ENCODE data around the gene CACNB1.

Gene CACNB1

GRCh38 chr17:39146273-39146672 lies 51.2 kb downstream of the CACNB1 start:
- Histone ChIP-seq H4K20me1 (ENCODE audit: insufficient read depth, low read length) (no peaks in the 10 kb centered on the region), H3K27ac (ENCODE audit: low read length) (no peak overlapping the region), H3K36me3 (replicated peaks; ENCODE audit: insufficient read depth, low read length) (no peaks in the 10 kb centered on the region), H3K79me2 (ENCODE audit: low read length) (no peaks in the 10 kb centered on the region), H2AFZ (ENCODE audit: low read length) (no peak overlapping the region), H3K4me1 (ENCODE audit: low read length) (no peaks in the 10 kb centered on the region), H3K9ac (ENCODE audit: low read length) (no peak overlapping the region), H3K4me2 (ENCODE audit: low read depth, low read length) (no peak overlapping the region), H3K9me3 (replicated peaks; ENCODE audit: insufficient read depth, low read length) (no peaks in the 10 kb centered on the region), H3F3A (ENCODE audit: insufficient read depth, low read length) (no peaks in the 10 kb centered on the region), H3K4me3 (ENCODE audit: low read length) (no peak overlapping the region), H3K9me2 (replicated peaks; ENCODE audit: insufficient read depth, low read length) (no peaks in the 10 kb centered on the region), H3K27me3 (replicated peaks; ENCODE audit: insufficient read depth, low read length) (peaks cover 22% of the 10 kb centered on the region)
- TF ChIP-seq EZH2 (optimal IDR thresholded peaks at IDR 0.05; ENCODE audit: low read depth, low read length) (no peak), EZH2phosphoT487 (IDR thresholded peaks at IDR 0.05; ENCODE audit: low read length) (no peak), CTCF (IDR thresholded peaks at IDR 0.05; ENCODE audit: low read length) (no peak)
- no peak for DNase-seq

GRCh38 chr17:39145143-39145542 lies 52.3 kb downstream of the CACNB1 start:
- no peaks in the 10 kb centered on the region for H4K20me1 ChIP-seq (ENCODE audit: insufficient read depth, low read length)
- no peaks in the 10 kb centered on the region for H3K9me2 ChIP-seq (replicated peaks; ENCODE audit: insufficient read depth, low read length)
- no peaks in the 10 kb centered on the region for H3K9me3 ChIP-seq (replicated peaks; ENCODE audit: insufficient read depth, low read length)
- no peak overlapping the region for H3K4me3 ChIP-seq (ENCODE audit: low read length)
- no peak overlapping the region for H3K9ac ChIP-seq (ENCODE audit: low read length)
- H3K4me2 ChIP-seq (ENCODE audit: low read depth, low read length) = no peak overlapping the region
- peaks cover 13% of the 10 kb centered on the region; the same call in 1 of the 2 replicates for H3K27me3 ChIP-seq (replicated peaks; ENCODE audit: insufficient read depth, low read length)
- no peaks in the 10 kb centered on the region for H3F3A ChIP-seq (ENCODE audit: insufficient read depth, low read length)
- H3K79me2 ChIP-seq (ENCODE audit: low read length) = no peaks in the 10 kb centered on the region
- no peak overlapping the region for H2AFZ ChIP-seq (ENCODE audit: low read length)
- no peaks in the 10 kb centered on the region for H3K36me3 ChIP-seq (replicated peaks; ENCODE audit: insufficient read depth, low read length)
- H3K4me1 ChIP-seq (ENCODE audit: low read length) = no peaks in the 10 kb centered on the region
- no peak overlapping the region for H3K27ac ChIP-seq (ENCODE audit: low read length)
- TF ChIP-seq CTCF (IDR thresholded peaks at IDR 0.05; ENCODE audit: low read length) (no peak), EZH2phosphoT487 (IDR thresholded peaks at IDR 0.05; ENCODE audit: low read length) (no peak), EZH2 (optimal IDR thresholded peaks at IDR 0.05; ENCODE audit: low read depth, low read length) (no peak)
- DNase-seq = no peak

GRCh38 chr17:39144416-39144840 lies 53.0 kb downstream of the CACNB1 start:
- no peaks in the 10 kb centered on the region for H3K9me2 ChIP-seq (replicated peaks; ENCODE audit: insufficient read depth, low read length)
- no peak for DNase-seq
- H3K9me3 ChIP-seq (replicated peaks; ENCODE audit: insufficient read depth, low read length) = no peaks in the 10 kb centered on the region
- H3K4me3 ChIP-seq (ENCODE audit: low read length) = no peak overlapping the region
- H3K9ac ChIP-seq (ENCODE audit: low read length) = no peak overlapping the region
- TF ChIP-seq EZH2phosphoT487 (IDR thresholded peaks at IDR 0.05; ENCODE audit: low read length) (no peak), CTCF (IDR thresholded peaks at IDR 0.05; ENCODE audit: low read length) (no peak), EZH2 (optimal IDR thresholded peaks at IDR 0.05; ENCODE audit: low read depth, low read length) (no peak)
- no peaks in the 10 kb centered on the region for H3F3A ChIP-seq (ENCODE audit: insufficient read depth, low read length)
- no peaks in the 10 kb centered on the region for H3K4me1 ChIP-seq (ENCODE audit: low read length)
- H3K4me2 ChIP-seq (ENCODE audit: low read depth, low read length) = no peak overlapping the region
- no peaks in the 10 kb centered on the region for H4K20me1 ChIP-seq (ENCODE audit: insufficient read depth, low read length)
- H2AFZ ChIP-seq (ENCODE audit: low read length) = no peak overlapping the region
- H3K27ac ChIP-seq (ENCODE audit: low read length) = no peak overlapping the region
- 0 out of 2 replicates have a peak, but pooled peaks cover 6% of the 10 kb centered on the region for H3K27me3 ChIP-seq (replicated peaks; ENCODE audit: insufficient read depth, low read length)
- no peaks in the 10 kb centered on the region for H3K79me2 ChIP-seq (ENCODE audit: low read length)
- no peaks in the 10 kb centered on the region for H3K36me3 ChIP-seq (replicated peaks; ENCODE audit: insufficient read depth, low read length)
